Cardiac fibroblast (primary cell): ENCODE data around the gene GPR119.
"Not testable (repeated sequence)": the region's sequence is repeated elsewhere in the genome, so short reads cannot be mapped to it uniquely, and the experiment has no call there.

Source experiments
- DNase-seq, 2 donors: peaks; one replicate each; pipeline versions ENCODE4 v3.0.0 to v3.0.0-alpha.2; 2010; ENCODE audit warnings: low read depth in 2 of 2
- H3K4me3 ChIP-seq, 2 donors: replicated peaks in 1 of 2; 1 replicate in 1 of 2; 2 replicates in 1 of 2; pipeline ENCODE4 v1.5.1; 2011; ENCODE audit warnings: low read depth in 2 of 2, low read length in 2 of 2, mild to moderate bottlenecking in 2 of 2, moderate library complexity in 1 of 2
- CTCF ChIP-seq: IDR thresholded peaks from one replicate; pipeline ENCODE4 v1.5.1; 2011; ENCODE audit warnings: low read depth, mild to moderate bottlenecking, low read length, inconsistent platforms

Gene GPR119

GRCh38 chrX:130343411-130343810 is 42.1 kb downstream of the GPR119 start:
- H3K4me3 ChIP-seq, result no peak overlapping the region
- peak in 1 of 2 donors; percentile 16 for DNase-seq
- no peak for TF ChIP-seq CTCF

- DNase-seq, result no peak
- no peak for TF ChIP-seq CTCF
- peak overlapping the region; percentile 66 to 83 for H3K4me3 ChIP-seq
Measured at GRCh38 chrX:130340271-130340670, 45.2 kb downstream of the GPR119 start.

GRCh38 chrX:130339408-130340222 is 45.9 kb downstream of the GPR119 start, which contains the start of gene SLC25A14:
Gene SLC25A14, plus strand, starts transcription at chrX:130339919. Its CDS starts 360 bp downstream, at chrX:130340279.
- peak; percentile 74 to 78 for DNase-seq
- peak within 1 kb of the TSS; percentile 66 to 83 for H3K4me3 ChIP-seq
- no peak for TF ChIP-seq CTCF

GRCh38 chrX:130338869-130339268 is 46.6 kb downstream of the GPR119 start:
- not testable (repeated sequence) for DNase-seq, H3K4me3 ChIP-seq

- no peak for TF ChIP-seq CTCF
- DNase-seq, result no peak
- H3K4me3 ChIP-seq, result no peak overlapping the region
Measured at GRCh38 chrX:130336531-130336930, 48.9 kb downstream of the GPR119 start.
